HepG2 (cell line): ENCODE results near the gene GCHFR. TPM values are rescaled to one million over a fixed set of nuclear protein-coding genes. Genes with fewer than 3 reads are reported as not detected.
A peak's percentile ranks its signal among the peaks of the same experiment; 100 is the strongest.

Source experiments
- CBX1 ChIP-seq: IDR thresholded peaks from one replicate; pipeline ENCODE4 v1.6.1; 2016; ENCODE audit warnings: antibody characterized with exemption, low read depth
- CCAR2 ChIP-seq: fragments of 200-400 bp; formaldehyde crosslinking; optimal IDR thresholded peaks from 2 replicates; pipeline ENCODE3; 2018; ENCODE audit warnings: low read depth, mild to moderate bottlenecking, low read length, moderate library complexity
- DNMT1 ChIP-seq: sonication (generic); formaldehyde crosslinking; IDR thresholded peaks from 2 replicates; pipeline ENCODE4 v1.5.1; 2020; ENCODE audit warnings: mild to moderate bottlenecking, missing genetic modification reagents
- HNF1A ChIP-seq, 2 experiments: sonication (generic) in 1 of 2; formaldehyde crosslinking in 1 of 2; IDR thresholded peaks; 2 replicates each; pipeline versions ENCODE4 v1.4.0 to v1.6.1; 2016 to 2020; ENCODE audit warnings: borderline replicate concordance in 1 of 2, low read depth in 1 of 2, mild to moderate bottlenecking in 1 of 2, missing genetic modification reagents in 1 of 2
- KAT8 ChIP-seq: IDR thresholded peaks from 2 replicates; pipeline ENCODE4 v1.6.1; 2016; ENCODE audit warnings: missing genetic modification reagents, missing compliant biosample characterization
- SALL2 ChIP-seq: sonication (generic); formaldehyde crosslinking; IDR thresholded peaks from 2 replicates; pipeline ENCODE4 v1.8.1; 2023; ENCODE audit warnings: mild to moderate bottlenecking, missing genetic modification reagents, inconsistent platforms
- SNAPC2 ChIP-seq: sonication (generic); formaldehyde crosslinking; IDR thresholded peaks from 2 replicates; pipeline ENCODE4 v1.8.1; 2022; ENCODE audit warnings: mild to moderate bottlenecking, missing genetic modification reagents
- SPEN ChIP-seq: sonication (generic); formaldehyde crosslinking; IDR thresholded peaks from 2 replicates; pipeline ENCODE4 v1.5.1; 2020; ENCODE audit warnings: low read depth, mild to moderate bottlenecking, missing genetic modification reagents
- SRSF1 ChIP-seq: fragments of 200-400 bp; formaldehyde crosslinking; optimal IDR thresholded peaks from 2 replicates; pipeline ENCODE3; 2017; ENCODE audit warnings: mild to moderate bottlenecking, low read depth, low read length, moderate library complexity
- TBL1XR1 ChIP-seq: fragments of 150-350 bp; IDR thresholded peaks from 2 replicates; pipeline ENCODE4 v1.6.1; 2014; ENCODE audit warnings: borderline replicate concordance, low read length; ENCODE audit not compliant: partially characterized antibody
- TGIF2 ChIP-seq: IDR thresholded peaks from 2 replicates; pipeline ENCODE4 v1.6.1; 2016; ENCODE audit warnings: control low read depth, missing compliant biosample characterization
- TOE1 ChIP-seq: sonication (generic); formaldehyde crosslinking; IDR thresholded peaks from 2 replicates; pipeline ENCODE4 v1.4.0; 2020; ENCODE audit warnings: mild to moderate bottlenecking, missing genetic modification reagents
- ZFX ChIP-seq: sonication (generic); formaldehyde crosslinking; IDR thresholded peaks from 2 replicates; pipeline ENCODE4 v1.4.0; 2020; ENCODE audit warnings: mild to moderate bottlenecking, low read depth, missing genetic modification reagents, moderate library complexity
- ZNF224 ChIP-seq: sonication (generic); formaldehyde crosslinking; IDR thresholded peaks from 2 replicates; pipeline ENCODE4 v1.5.0; 2020; ENCODE audit warnings: mild to moderate bottlenecking, missing genetic modification reagents
- ZNF317 ChIP-seq: sonication (generic); formaldehyde crosslinking; IDR thresholded peaks from 2 replicates; pipeline ENCODE4 v1.5.0; 2020; ENCODE audit warnings: mild to moderate bottlenecking, missing genetic modification reagents
- ZNF33A ChIP-seq: sonication (generic); formaldehyde crosslinking; IDR thresholded peaks from 2 replicates; pipeline ENCODE4 v1.5.1; 2020; ENCODE audit warnings: missing genetic modification reagents, mild to moderate bottlenecking, moderate library complexity, borderline replicate concordance
- ZNF577 ChIP-seq: sonication (generic); formaldehyde crosslinking; IDR thresholded peaks from 2 replicates; pipeline ENCODE4 v1.4.0; 2020; ENCODE audit warnings: mild to moderate bottlenecking, low read depth, missing genetic modification reagents, borderline replicate concordance
- ZNF674 ChIP-seq: sonication (generic); formaldehyde crosslinking; IDR thresholded peaks from 2 replicates; pipeline ENCODE4 v1.5.0; 2020; ENCODE audit warnings: low read depth, mild to moderate bottlenecking, missing genetic modification reagents
- polyA plus RNA-seq, 8 experiments: library from polyadenylated mRNA; depleted of rRNA in 3 of 8; stranded (reverse) in 7 of 8; unstranded in 1 of 8; fragments of >200 nt; fragmentation: Illumina TruSeq in 4 of 8; extraction: Trizol in 4 of 8; gene quantifications; 2 replicates each; pipeline versions ENCODE4 v1.2.1 to v1.2.3, GENCODE V29; 2011 to 2016; ENCODE audit warnings: low read depth in 4 of 8, missing spikeins in 1 of 8, mixed read lengths in 1 of 8; ENCODE audit not compliant: insufficient read depth in 1 of 8
- total RNA-seq, 5 experiments: library from RNA; depleted of rRNA; stranded (reverse); fragments of >200 nt; fragmentation: Illumina TruSeq; extraction: Trizol; gene quantifications; 2 replicates each; pipeline ENCODE4 v1.2.3, GENCODE V29; 2016; ENCODE audit warnings: low read depth in 1 of 5
- TF ChIP-seq, protein P1 (sequence below): sonication (generic); formaldehyde crosslinking; IDR thresholded peaks from 2 replicates; pipeline ENCODE4 v1.4.0; 2020; ENCODE audit warnings: missing genetic modification reagents
- TF ChIP-seq, protein P2 (sequence below): IDR thresholded peaks from 2 replicates; pipeline ENCODE4 v1.6.1; 2018; ENCODE audit warnings: missing genetic modification reagents, mild to moderate bottlenecking, missing compliant biosample characterization
- TF ChIP-seq, protein P3 (sequence below): sonication (generic); formaldehyde crosslinking; IDR thresholded peaks from 2 replicates; pipeline ENCODE4 v1.4.0; 2020; ENCODE audit warnings: missing genetic modification reagents

Gene GCHFR
- total and polyA plus RNA-seq, 2 of the 13 experiments (the other 11 are each of a cell fraction or from before 2014, with no cell fraction given): 51.5 to 92.4 TPM

DNA sequence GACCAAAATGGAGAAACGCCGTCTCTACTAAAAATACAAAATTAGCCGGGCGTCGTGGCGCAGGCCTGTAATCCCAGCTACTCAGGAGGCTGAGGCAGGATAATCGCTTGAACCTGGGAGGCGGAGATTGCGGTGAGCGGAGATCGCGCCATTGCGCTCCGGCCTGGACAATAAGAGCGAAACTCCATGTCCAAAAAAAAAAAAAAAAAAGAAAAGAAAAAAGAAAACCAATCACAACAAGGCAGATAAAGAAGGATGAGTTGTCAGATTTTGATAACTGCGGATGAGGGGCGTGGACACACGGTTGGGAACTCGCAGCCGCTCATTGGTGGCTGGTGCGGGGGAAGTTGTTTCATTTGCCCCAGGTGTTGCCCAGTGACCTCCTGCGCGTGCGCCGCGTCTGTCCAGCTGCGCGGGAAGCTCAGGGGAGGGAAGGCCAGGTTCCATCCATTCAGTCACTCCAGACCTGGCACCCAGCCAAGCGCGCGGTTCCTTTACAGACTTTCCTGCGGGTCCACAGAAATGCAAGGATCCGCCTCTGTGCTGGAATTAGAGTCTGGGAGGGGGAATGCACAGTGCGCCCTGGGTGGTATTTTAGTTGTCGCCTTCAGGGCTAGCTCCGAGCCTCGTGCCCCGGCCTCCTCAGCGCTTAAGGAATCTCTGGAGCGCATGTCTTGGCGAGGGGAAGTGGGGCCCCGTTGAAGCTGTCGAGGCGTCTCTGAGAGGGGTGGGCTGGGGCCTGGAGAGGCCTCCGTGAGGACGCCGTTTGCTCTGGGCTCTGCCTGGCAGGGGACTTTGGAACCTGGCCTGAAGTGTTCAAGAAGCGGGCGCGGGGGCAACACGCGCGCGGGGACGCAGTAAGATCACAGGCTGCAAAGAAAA lies 708 bp upstream of the GCHFR start (continued):
- TF ChIP-seq DNMT1 (CRISPR knock-in tag) (no peak), ZFX (no peak; the same call in 1 of the 2 replicates), TOE1 (CRISPR knock-in tag) (no peak), TGIF2 (CRISPR knock-in tag) (no peak), ZNF317 (no peak), ZNF224 (no peak), KAT8 (CRISPR knock-in tag) (no peak), TBL1XR1 (no peak), ZNF33A (CRISPR knock-in tag) (no peak), CCAR2 (no peak), ZNF674 (CRISPR knock-in tag) (no peak), HNF1A (IDR thresholded peaks at IDR 0.05; ENCODE audit: low read depth) (no peak), HNF1A (CRISPR knock-in tag; IDR thresholded peaks at IDR 0.05; ENCODE audit: borderline replicate concordance) (peak; percentile 4; the same call in 1 of the 2 replicates), SALL2 (CRISPR knock-in tag) (no peak; the same call in 1 of the 2 replicates), ZNF577 (no peak), SNAPC2 (CRISPR knock-in tag) (peak; percentile 49; the same call in 1 of the 2 replicates), CBX1 (no peak), SPEN (CRISPR knock-in tag) (peak; percentile 86), SRSF1 (no peak)
- TF ChIP-seq, protein P1, sequence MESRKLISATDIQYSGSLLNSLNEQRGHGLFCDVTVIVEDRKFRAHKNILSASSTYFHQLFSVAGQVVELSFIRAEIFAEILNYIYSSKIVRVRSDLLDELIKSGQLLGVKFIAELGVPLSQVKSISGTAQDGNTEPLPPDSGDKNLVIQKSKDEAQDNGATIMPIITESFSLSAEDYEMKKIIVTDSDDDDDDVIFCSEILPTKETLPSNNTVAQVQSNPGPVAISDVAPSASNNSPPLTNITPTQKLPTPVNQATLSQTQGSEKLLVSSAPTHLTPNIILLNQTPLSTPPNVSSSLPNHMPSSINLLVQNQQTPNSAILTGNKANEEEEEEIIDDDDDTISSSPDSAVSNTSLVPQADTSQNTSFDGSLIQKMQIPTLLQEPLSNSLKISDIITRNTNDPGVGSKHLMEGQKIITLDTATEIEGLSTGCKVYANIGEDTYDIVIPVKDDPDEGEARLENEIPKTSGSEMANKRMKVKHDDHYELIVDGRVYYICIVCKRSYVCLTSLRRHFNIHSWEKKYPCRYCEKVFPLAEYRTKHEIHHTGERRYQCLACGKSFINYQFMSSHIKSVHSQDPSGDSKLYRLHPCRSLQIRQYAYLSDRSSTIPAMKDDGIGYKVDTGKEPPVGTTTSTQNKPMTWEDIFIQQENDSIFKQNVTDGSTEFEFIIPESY (CRISPR knock-in tag): no peak
- TF ChIP-seq, protein P2, sequence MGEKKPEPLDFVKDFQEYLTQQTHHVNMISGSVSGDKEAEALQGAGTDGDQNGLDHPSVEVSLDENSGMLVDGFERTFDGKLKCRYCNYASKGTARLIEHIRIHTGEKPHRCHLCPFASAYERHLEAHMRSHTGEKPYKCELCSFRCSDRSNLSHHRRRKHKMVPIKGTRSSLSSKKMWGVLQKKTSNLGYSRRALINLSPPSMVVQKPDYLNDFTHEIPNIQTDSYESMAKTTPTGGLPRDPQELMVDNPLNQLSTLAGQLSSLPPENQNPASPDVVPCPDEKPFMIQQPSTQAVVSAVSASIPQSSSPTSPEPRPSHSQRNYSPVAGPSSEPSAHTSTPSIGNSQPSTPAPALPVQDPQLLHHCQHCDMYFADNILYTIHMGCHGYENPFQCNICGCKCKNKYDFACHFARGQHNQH (CRISPR knock-in tag): peak; percentile 37
- TF ChIP-seq, protein P3, sequence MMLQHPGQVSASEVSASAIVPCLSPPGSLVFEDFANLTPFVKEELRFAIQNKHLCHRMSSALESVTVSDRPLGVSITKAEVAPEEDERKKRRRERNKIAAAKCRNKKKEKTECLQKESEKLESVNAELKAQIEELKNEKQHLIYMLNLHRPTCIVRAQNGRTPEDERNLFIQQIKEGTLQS: no peak
